B cell (primary cell): ENCODE results near the gene KCNH6. TPM values are rescaled to one million over a fixed set of nuclear protein-coding genes. Genes with fewer than 3 reads are reported as not detected.

Experiments
- ATAC-seq: fragments of 200-7000 bp; cut with Tn5 transposase; one replicate; pipeline ENCODE4 v1.10.0; 2021; ENCODE audit warnings: low read depth, mild to moderate bottlenecking, moderate number of reproducible peaks, moderate library complexity
- CTCF ChIA-PET: fragments of 350-600 bp; sonication (Branson Sonifier 250); formaldehyde crosslinking; loops from one replicate; lab custom pipeline; 2021; ENCODE audit warnings: antibody characterized with exemption, inconsistent platforms; lab: Charles Lee
- POLR2A ChIA-PET: fragments of 350-600 bp; sonication (Branson Sonifier 250); formaldehyde crosslinking; loops from one replicate; lab custom pipeline; 2021; ENCODE audit warnings: antibody characterized with exemption; lab: Charles Lee
- DNase-seq: peaks from one replicate; pipeline ENCODE4 v3.0.0; 2013
- H2AFZ ChIP-seq: 2 replicates; pipeline ENCODE4 v1.6.1; 2012; ENCODE audit warnings: mild to moderate bottlenecking, low read depth, low read length; ENCODE audit not compliant: insufficient read depth, poor library complexity, severe bottlenecking
- H3K27ac ChIP-seq, 2 donors: 1 replicate in 1 of 2; 2 replicates in 1 of 2; pipeline ENCODE4 v1.5.1; 2012 to 2013; ENCODE audit warnings: low read length in 2 of 2, mild to moderate bottlenecking in 2 of 2, moderate library complexity in 1 of 2
- H3K27me3 ChIP-seq, 4 experiments: fragments of 200-600 bp in 1 of 4; sonication (generic) in 1 of 4; replicated peaks in 1 of 4; 1 replicate in 2 of 4; 2 replicates in 2 of 4; pipeline versions ENCODE4 v1.6.1 to v1.7.0; 2013 to 2016; ENCODE audit warnings: low read length in 3 of 4, mild to moderate bottlenecking in 2 of 4, mixed read lengths in 1 of 4, moderate library complexity in 1 of 4; ENCODE audit not compliant: insufficient read depth in 4 of 4, control insufficient read depth in 3 of 4; ENCODE audit errors: control extremely low read depth in 1 of 4
- H3K36me3 ChIP-seq, 2 experiments: replicated peaks in 1 of 2; 1 replicate in 1 of 2; 2 replicates in 1 of 2; pipeline versions ENCODE4 v1.6.1 to v1.7.1; 2013; ENCODE audit warnings: low read length in 1 of 2; ENCODE audit not compliant: insufficient read depth in 2 of 2, control insufficient read depth in 1 of 2; ENCODE audit errors: control extremely low read depth in 1 of 2, extremely low read depth in 1 of 2
- H3K4me1 ChIP-seq, 2 donors: fragments of 200-600 bp in 1 of 2; sonication (generic) in 1 of 2; 1 replicate in 1 of 2; 2 replicates in 1 of 2; pipeline versions ENCODE4 v1.5.1 to v1.6.1; 2013 to 2017; ENCODE audit warnings: low read length in 2 of 2; ENCODE audit not compliant: control insufficient read depth in 2 of 2, insufficient read depth in 2 of 2
- H3K4me2 ChIP-seq: replicated peaks from 2 replicates; pipeline ENCODE3; 2012; ENCODE audit warnings: mild to moderate bottlenecking, low read depth, low read length; ENCODE audit not compliant: poor library complexity, severe bottlenecking
- H3K4me3 ChIP-seq, 5 experiments: fragments of 200-600 bp in 1 of 5; sonication (generic) in 1 of 5; 1 replicate in 3 of 5; 2 replicates in 2 of 5; pipeline versions ENCODE4 v1.5.1 to v1.7.0; 2011 to 2016; ENCODE audit warnings: low read length in 4 of 5, mild to moderate bottlenecking in 4 of 5, low read depth in 2 of 5, control low read depth in 1 of 5, moderate library complexity in 1 of 5; ENCODE audit not compliant: insufficient read depth in 1 of 5; ENCODE audit errors: control extremely low read depth in 1 of 5, extremely low read depth in 1 of 5
- H3K79me2 ChIP-seq: fragments of 200-600 bp; sonication (generic); one replicate; pipeline ENCODE4 v1.6.0; 2016; ENCODE audit warnings: low read length; ENCODE audit not compliant: control insufficient read depth, insufficient read depth
- H3K9ac ChIP-seq: fragments of 200-600 bp; sonication (generic); 2 replicates; pipeline ENCODE4 v1.6.1; 2017; ENCODE audit warnings: mild to moderate bottlenecking, low read length, moderate library complexity
- H3K9me3 ChIP-seq, 3 donors: one replicate each; pipeline versions ENCODE4 v1.6.1 to v1.7.1; 2013; ENCODE audit warnings: low read length in 2 of 3; ENCODE audit not compliant: control insufficient read depth in 2 of 3, insufficient read depth in 1 of 3; ENCODE audit errors: control extremely low read depth in 1 of 3
- H4K20me1 ChIP-seq: 2 replicates; pipeline ENCODE4 v1.6.0; 2012; ENCODE audit warnings: mild to moderate bottlenecking, low read length; ENCODE audit not compliant: insufficient read depth, control insufficient read depth, poor library complexity, severe bottlenecking
- H3K27ac Mint-ChIP-seq: one replicate; pipeline ENCODE4 v1.8.0; 2021; ENCODE audit warnings: mixed read lengths
- H3K27me3 Mint-ChIP-seq: one replicate; pipeline ENCODE4 v1.8.0; 2021; ENCODE audit warnings: mixed read lengths
- H3K4me1 Mint-ChIP-seq: one replicate; pipeline ENCODE4 v1.8.0; 2021; ENCODE audit warnings: mixed read lengths
- H3K4me3 Mint-ChIP-seq: one replicate; pipeline ENCODE4 v1.8.0; 2021; ENCODE audit warnings: mixed read lengths
- H3K9me3 Mint-ChIP-seq: one replicate; pipeline ENCODE4 v1.8.0; 2022; ENCODE audit warnings: mixed read lengths; ENCODE audit not compliant: insufficient read depth
- CTCF ChIP-seq: fragments of 200-600 bp; IDR thresholded peaks from one replicate; pipeline ENCODE4 v1.8.0; 2022; ENCODE audit warnings: antibody characterized with exemption, mild to moderate bottlenecking
- EZH2 ChIP-seq: IDR thresholded peaks from 2 replicates; pipeline ENCODE4 v1.6.1; 2012; ENCODE audit warnings: borderline replicate concordance, low read depth, mild to moderate bottlenecking, moderate library complexity, low read length; ENCODE audit not compliant: insufficient read depth, poor library complexity, severe bottlenecking
- WGBS: methylation state at CpG from one replicate; pipeline ENCODE4 v1.1.5; 2013; ENCODE audit warnings: missing lambda C conversion rate; ENCODE audit not compliant: insufficient coverage; 5-methylcytosine and 5-hydroxymethylcytosine counted together
- intact Hi-C: fragments of 100-400 bp; cut with micrococcal nuclease; formaldehyde crosslinking; loops from one replicate; pipeline ENCODE4 v1.10.0; 2022
- polyA plus RNA-seq: library from polyadenylated mRNA; depleted of rRNA; stranded (reverse); fragments of >200 nt; gene quantifications from 2 replicates; pipeline ENCODE4 v1.2.3, GENCODE V29; 2012
- total RNA-seq, 2 donors: library from RNA; stranded (reverse); fragments of 120-200 nt in 1 of 2; gene quantifications; 1 replicate in 1 of 2; 2 replicates in 1 of 2; pipeline versions ENCODE4 v1.2.3 to v1.2.4, GENCODE V29; 2013 to 2022

KCNH6 gene
- total and polyA plus RNA-seq, 2 donors (not counting 1 experiment from before 2014, with no cell fraction given): not detected

GRCh38 chr17:63519972-63520882, 2.9 kb upstream of the KCNH6 start:
- CTCF ChIA-PET: no interaction called here
- no peak for ATAC-seq
- TF ChIP-seq EZH2: no peak
- no peak for TF ChIP-seq CTCF

GRCh38 chr17:63524051-63524450, 893 bp downstream of the KCNH6 start:
- peaks cover 3 to 4% of the 10 kb centered on the region in 2 donors for H3K4me1 ChIP-seq
- WGBS: 91% methylated on average over 10 of the region's 14 CpGs
- H3K9ac ChIP-seq: no peak overlapping the region
- no peak for DNase-seq
- POLR2A ChIA-PET: no interaction called here
- H3K36me3 ChIP-seq: no peaks in the 10 kb centered on the region
- no peak overlapping the region for H3K27ac ChIP-seq
- Mint-ChIP-seq H3K27me3 (peaks cover 44% of the 10 kb centered on the region), H3K9me3 (no peaks in the 10 kb centered on the region), H3K4me3 (no peak overlapping the region), H3K4me1 (peaks cover 5% of the 10 kb centered on the region), H3K27ac (no peak overlapping the region)
- H3K9me3 ChIP-seq: peaks cover 0 to 19% (median 0%) of the 10 kb centered on the region in 3 donors
- no peaks in the 10 kb centered on the region for H3K79me2 ChIP-seq
- no peak overlapping the region for H3K4me3 ChIP-seq
- TF ChIP-seq CTCF (no peak), EZH2 (no peak)
- no peak overlapping the region for H3K4me2 ChIP-seq
- intact Hi-C loops: no loop called here
- no peak for ATAC-seq
- peaks cover 0 to 20% (median 12%) of the 10 kb centered on the region in 4 experiments for H3K27me3 ChIP-seq
- H4K20me1 ChIP-seq: no peaks in the 10 kb centered on the region
- CTCF ChIA-PET: no interaction called here
- H2AFZ ChIP-seq: no peak overlapping the region

More at GRCh38 chr17:63519972-63520882, 2.9 kb upstream of the KCNH6 start:
- Histone ChIP-seq H3K9me3 (peaks cover 0 to 19% (median 0%) of the 10 kb centered on the region in 3 donors), H4K20me1 (no peaks in the 10 kb centered on the region), H3K27ac (no peak overlapping the region), H3K36me3 (no peaks in the 10 kb centered on the region), H2AFZ (no peak overlapping the region), H3K79me2 (no peaks in the 10 kb centered on the region), H3K27me3 (peaks cover 0 to 17% (median 11%) of the 10 kb centered on the region in 4 experiments), H3K4me3 (no peak overlapping the region), H3K4me1 (peaks cover 3 to 4% of the 10 kb centered on the region in 2 donors), H3K4me2 (no peak overlapping the region), H3K9ac (no peak overlapping the region)
- 61% methylated on average over 3 of the region's 5 CpGs for WGBS
- no peak for DNase-seq
- no peak overlapping the region for H3K4me3 Mint-ChIP-seq
- H3K4me1 Mint-ChIP-seq: peaks cover 5% of the 10 kb centered on the region
- intact Hi-C loops: no loop called here
- no peak overlapping the region for H3K27ac Mint-ChIP-seq
- peaks cover 46% of the 10 kb centered on the region for H3K27me3 Mint-ChIP-seq
- H3K9me3 Mint-ChIP-seq: no peaks in the 10 kb centered on the region
- POLR2A ChIA-PET: interaction anchor here (0.6 kb wide), 1 partner anchor 181 kb away, joined by 5 read pairs; no protein-coding TSS in a partner anchor
